Activated naive CD8-positive, alpha-beta T cell treated with anti-CD3 and anti-CD28 coated beads, Interleukin-2, amount 50 U/mL, for 16 hours (primary cell): Measurements from ENCODE around the gene KRT85.
"Not testable (repeated sequence)": the region's sequence is repeated elsewhere in the genome, so short reads cannot be mapped to it uniquely, and the experiment has no call there.

Experiments
- DNase-seq: peaks from one replicate; pipeline ENCODE4 v3.0.0-alpha.2; 2020; ENCODE audit warnings: low read depth, low spot score

The KRT85 gene

DNA sequence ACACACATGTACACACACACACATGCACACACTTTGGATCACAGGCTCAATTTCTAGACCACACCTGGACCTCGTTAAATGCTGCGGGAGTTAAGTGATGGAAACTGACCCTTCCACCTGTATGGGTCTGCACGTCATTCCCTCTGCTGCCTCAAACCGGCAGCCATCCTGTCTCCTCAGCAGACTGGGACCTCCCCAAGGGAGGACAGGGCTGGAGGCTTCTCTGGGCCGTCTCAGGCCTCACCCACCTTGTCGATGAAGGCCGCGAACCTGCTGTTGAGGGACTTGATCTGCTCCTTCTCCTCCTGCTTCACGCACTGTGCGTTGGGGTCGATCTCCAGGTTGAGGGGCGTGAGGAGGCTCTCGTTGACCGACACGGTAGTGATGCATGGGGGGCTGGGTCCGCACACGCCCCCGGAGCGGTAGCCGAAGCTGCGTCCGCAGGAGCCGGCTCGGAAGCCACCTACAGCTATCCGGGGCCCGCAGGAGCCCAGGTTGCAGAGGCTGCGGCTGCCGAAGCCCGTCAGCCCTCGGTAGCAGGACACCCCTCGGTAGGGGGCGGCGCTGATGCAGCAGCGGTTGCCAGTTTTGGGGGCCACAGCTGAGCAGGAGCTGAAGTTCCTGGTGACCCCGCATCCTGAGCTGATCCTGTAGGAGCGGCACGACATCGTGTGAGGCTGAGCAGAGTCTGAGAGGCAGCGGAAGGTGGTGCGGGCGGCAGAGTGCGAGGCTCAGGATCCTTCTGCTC lies at the start of gene KRT85:
Gene KRT85, minus strand, starts transcription at position 744 of the 748 bp plus-strand sequence. Its CDS starts 76 bp downstream, at position 668.
- no peak for DNase-seq

DNA sequence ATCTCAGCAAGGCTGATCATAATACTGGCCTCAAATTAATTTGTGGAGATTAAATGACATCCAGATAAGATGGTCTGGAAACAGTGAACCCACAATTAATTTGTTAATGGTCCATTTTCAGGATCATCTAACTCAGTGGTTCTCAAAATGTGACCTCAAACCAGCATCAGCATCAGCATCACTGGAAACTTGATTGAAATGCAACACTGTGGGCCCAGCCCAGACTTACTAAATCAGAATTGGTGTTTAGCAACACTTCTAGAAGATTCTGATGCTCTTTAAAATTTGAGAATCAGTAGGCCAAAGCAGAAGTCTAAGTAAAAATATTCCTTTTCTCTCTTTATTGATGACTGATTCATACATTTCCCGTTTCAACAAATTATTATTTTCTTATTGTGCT lies 49.5 kb upstream of the KRT85 start:
- no peak for DNase-seq

DNA sequence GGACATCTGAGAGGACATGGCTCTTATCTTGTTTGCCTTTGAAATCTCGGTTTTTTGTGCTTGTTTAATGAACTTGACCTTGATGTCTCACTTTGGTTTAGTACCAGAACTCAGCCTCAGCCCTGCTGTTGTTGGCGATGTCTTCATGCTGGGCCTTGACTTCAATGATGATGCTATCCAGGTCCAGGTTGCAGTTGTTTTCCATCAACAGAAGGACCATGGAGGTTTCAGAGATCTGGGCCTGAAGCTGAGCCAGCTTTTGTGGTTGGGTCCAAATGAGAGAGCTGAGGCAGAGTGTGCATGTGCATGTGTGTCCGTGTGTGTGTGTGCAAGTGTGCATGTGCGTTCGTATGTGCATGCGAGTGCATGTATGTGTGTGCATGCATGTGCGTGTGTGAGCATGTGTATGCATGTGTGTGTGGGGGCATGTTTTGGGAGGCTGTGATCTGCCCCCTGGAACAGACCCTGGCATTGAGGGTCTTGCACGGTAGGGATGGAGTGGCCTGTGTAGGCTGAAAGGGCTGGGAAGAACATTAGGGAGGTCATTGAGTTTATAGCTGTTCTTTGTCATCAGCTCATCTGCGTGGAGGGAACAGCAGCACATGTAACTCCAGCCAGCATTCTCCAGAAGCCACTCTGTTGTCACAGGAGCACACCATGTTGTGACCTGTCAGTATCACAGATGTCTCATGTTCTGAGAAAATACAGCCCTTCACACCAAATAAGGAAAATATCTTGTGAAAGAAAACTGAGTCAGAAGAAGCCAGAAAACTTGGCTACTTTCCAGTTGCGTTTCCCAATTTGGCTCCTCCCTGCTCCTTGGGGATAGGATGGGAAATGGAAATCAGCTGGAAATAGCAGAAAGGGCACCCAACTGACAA lies 48.8 kb upstream of the KRT85 start:
- no peak for DNase-seq

DNA sequence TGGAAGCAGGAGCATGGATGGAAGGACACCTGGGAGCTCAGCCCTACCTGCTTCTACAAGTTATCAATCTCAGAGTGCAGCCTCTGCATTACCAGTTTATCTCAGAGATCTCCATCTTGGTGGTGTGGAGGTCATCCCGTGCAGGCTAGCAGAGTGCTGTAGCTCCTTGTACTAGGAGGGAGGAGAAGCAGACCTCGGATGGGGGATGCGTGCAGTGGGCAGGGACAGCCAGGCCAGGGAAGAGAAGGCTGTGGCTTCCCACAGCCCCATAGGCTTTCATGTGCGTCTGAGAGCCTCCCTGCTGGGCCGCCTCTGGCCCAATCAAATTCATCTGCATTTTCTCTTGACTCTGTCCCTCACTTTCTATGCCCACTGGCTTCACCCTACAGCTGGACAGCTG lies 47.7 kb upstream of the KRT85 start:
- no peak for DNase-seq

DNA sequence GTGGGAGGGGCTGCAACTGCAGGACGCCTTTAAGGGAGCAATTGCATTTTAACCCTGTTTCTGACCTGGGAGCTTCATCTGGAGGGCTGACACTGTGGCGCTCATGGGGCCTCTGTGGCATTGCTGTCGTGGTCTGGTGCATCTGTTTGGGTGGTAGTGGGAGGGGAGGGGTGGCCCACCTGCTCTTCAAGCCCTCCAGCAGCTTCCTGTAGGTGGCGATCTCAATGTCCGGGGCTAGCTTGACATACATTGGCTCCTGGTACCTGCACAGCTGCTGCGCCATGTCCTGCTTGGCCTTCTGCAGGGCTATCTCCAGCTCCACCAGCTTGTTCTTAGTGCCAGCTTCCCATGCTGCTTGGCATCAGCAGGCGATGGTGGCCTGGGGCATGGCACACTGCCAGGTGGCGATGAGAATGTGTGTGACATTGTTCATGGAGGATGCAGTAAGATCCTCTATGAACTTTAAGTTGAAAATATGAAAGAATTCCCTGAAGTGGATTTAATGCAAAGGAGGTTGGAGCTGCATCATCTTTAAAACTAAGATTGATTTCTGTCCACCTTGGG lies 46.6 kb upstream of the KRT85 start:
- DNase-seq, result no peak

DNA sequence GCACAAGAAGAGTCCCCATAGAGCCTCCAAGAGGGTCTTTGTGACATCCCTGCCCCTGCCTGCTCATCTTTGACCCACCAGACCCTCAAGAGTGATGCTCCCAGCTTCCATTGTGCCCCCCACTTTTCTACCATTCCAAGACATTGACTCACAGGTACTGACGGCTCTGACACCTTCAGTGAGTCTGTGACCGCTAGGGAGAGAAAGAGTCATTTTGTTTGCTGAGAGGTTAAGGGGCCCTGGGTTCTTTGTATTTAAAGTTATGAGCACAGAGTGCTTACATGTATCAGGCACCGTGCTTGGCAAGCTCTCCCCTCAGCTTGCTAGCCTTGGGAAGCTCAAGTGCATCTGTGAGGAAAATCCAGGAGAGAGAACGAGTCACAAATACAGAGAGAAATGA lies 45.9 kb upstream of the KRT85 start:
- no peak for DNase-seq

DNA sequence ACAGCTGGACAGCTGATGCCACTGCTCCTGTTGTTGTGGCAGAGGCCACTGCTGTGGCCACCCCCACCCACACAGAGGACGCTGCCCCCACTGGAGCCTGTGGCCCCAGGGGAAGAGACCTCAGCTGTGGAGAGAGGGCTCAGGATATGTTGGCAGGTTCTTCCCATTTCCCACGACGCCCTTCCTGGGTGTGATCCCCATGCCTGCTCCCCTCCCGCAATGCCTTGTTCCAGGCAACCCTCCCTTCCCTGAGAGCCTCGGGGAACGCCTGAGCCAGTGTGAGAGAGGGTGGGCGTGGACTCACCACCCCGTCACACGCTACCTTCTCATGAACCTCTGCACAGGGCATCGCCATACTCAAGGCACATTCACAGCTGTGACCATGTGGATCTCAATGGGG lies 44.5 kb upstream of the KRT85 start:
- DNase-seq, result no peak

DNA sequence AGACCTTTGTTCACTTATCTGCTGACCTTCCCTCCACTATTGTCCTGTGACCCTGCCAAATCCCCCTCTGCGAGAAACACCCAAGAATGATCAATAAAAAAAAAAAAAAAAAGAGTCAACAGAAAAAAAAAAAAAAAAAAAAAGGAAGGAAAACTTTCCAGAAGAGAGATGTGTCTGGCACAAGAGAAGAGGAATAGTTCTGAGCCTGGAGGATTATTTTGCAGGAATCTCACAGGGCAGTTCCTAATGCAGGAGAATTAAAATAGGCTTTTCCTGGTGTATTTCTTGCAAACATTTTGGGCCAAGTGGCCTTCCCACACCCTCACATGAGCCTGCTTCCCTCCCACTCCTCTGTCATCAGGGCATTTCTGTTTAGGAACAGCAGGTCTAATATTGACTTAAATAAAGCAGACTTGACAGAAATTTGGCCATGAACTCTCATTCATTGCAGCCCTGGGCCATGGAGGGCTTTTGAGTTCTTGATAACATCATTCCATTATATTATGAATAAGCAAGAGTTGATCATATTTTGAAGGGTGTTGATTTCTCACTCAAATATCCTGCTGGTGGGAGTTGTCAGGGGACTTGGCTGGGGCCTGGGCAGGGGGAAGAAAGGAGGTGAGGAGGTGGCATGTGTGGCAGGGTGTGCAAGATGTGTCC lies 43.4 kb upstream of the KRT85 start:
- not testable (repeated sequence) for DNase-seq

DNA sequence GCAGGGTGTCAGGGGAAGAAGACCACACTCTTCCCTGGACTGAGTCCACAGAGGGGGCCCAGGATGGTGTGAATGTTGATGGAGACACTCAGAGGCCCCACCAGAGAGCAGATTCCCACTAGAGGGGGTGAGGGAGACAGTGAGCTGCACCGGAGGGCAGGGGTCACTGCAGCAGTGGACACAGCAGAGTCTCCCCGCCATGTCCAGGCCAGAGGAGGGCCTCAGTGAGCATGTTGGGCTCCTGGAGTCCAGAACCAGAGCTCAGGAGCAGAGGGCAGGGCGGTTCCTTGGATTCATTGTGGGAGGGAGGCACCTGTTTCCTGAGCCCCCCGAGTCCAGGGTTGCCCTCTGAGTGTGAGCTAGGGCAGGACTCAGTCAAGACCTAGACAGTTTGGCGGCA lies 40.6 kb upstream of the KRT85 start:
- no peak for DNase-seq

DNA sequence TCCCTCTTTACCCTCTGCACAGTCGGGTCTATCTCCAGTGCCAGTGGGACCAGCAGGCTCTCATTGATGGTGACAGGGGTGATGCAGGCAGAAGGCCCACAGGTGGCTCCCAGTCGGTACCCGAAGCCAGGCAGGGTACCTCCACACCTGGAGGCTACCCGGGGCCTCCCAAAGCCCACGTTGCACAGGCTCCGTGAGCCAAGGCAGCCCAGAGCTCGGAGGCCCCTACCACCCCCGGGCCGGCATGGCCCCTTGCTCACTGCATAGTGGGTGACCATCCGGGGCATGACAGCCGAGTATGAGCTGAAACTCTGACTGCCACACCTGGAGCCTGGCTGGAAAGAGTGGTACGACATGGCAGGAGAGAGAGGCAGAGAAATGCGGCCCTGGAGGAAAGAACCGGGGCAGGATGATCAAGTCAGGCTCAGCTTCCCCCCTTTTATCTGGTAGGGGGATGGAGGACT lies 38.7 kb upstream of the KRT85 start, which contains the start of gene KRT82:
Gene KRT82, minus strand, starts transcription at position 414 of the 464 bp plus-strand sequence. Its CDS starts 58 bp downstream, at position 356.
- no peak for DNase-seq

DNA sequence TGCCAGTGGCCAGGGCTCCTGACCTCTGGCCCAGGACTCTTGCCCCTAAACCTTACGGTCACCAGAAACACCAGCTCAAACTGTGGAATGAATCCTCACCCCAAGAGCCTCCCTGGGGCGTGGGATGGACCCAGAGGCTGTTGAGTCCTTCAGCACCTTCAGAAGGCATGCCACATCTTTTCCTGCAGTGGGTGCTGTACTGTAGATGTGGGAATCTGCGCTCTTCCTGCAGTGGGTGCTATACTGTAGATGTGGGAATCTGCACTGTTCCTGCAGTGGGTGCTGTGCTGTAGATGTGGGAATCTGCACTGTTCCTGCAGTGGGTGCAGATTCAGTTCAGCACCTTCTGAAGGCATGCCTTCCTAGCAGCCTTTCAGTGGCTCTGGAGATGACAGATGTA lies 37.7 kb upstream of the KRT85 start:
- no peak for DNase-seq

DNA sequence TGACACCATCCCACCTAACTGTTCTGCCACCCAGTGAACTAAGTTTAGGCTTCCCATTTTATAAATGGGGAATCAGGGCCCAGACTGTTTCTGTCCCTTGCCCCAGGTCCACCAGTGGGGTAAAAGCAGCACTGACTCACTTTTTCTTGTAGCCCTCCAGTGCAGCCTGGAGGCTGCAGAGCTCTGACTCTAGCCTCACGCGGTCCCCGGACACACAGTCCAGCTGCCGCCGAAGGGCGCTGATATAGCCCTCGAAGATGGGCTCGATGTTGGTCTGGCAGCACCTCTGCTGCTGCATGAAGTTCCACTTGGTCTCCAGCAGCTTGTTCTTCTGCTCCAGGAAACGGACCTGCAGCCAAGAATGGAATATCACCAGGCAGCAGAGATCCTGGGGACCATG lies 36.3 kb upstream of the KRT85 start:
- DNase-seq, result no peak

DNA sequence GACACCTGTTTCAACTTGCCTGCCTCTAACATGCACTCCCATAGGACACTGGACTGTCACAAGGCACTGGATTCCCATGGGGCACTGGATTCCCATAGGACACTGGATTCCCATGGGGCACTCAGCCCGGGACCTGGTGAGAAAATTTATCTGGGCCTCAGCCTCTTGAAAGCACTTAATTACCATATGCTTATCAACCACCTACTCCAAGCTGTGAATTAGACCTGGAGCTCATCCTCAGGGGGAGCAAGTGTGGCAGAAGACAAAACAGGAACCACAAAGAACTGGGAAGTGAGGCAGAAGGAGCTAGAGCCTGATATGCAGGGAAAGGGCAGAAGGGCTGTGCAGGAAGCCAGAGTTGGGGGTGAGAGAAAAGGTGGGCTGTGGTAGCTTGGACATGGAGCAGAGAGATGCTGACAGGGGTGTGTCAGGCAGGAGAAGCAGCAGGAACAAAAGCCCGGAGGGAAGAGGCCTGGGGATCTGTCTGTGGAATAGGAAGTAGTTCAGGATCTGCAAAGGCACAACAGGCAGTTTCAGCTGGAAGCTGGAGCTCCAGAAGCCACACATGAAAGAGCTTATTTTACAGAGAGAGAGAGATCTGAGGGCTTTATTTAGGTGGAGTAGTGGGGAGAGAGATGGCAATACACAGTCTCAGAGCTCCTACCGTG lies 35.7 kb upstream of the KRT85 start:
- DNase-seq, result no peak

DNA sequence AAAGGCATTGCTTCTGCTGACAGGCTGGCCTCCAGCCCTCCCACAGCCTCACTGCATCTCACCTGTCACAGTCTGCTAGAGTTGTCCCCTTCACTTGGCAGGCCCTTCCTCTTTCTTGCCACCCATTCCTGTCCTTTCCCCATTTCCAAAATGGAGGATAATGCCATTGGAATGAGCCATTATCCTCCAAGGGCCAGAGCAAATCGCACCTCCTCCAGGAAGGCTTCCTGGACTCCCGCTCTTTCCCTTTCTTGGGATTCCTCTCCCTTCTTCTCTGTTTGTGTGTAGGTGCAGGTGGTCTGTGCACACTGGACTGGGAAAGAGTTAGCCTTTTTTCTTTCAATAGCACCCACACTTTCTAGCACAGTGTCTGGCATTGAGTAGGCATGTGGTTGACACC lies 35.1 kb upstream of the KRT85 start:
- DNase-seq, result no peak

DNA sequence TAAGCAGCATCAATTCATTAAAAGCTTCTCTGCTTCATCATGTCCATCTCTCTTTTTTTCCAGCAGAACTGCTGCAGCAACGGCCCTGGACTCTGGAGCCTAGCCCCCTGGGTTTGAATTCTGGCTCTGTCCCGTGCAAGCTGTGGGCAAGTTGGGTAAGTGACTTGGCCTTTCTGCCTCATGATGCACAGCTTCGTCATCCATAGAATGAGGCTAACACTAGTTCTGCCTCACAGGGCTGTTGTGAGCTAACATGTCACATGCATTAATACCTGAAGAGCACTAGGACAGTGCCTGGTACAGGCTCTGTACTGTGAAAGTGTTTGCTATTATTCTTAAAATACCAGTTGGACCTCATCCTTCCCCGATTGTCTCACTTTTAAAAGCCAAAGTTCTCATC lies 34.6 kb upstream of the KRT85 start:
- DNase-seq, result no peak

DNA sequence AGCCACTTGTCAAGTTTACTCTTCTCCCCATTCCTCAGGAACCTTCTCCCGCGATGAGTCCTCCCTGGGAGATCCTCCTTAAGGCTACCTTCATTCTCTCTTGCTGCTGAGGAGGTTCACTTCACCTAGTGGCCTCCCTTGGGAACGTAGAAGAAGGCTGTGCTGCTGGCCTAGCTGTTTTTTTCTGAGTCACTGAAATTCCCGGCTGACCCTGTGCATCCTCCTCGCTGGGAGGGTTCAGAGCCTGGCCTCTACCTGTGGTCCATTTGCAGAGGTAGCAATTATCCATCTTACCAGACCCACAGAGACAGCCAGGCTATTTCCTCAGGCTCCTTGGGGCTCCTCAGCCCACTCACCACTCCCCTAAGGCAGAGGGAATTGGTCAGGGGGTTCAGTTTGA lies 34.2 kb upstream of the KRT85 start:
- no peak for DNase-seq

DNA sequence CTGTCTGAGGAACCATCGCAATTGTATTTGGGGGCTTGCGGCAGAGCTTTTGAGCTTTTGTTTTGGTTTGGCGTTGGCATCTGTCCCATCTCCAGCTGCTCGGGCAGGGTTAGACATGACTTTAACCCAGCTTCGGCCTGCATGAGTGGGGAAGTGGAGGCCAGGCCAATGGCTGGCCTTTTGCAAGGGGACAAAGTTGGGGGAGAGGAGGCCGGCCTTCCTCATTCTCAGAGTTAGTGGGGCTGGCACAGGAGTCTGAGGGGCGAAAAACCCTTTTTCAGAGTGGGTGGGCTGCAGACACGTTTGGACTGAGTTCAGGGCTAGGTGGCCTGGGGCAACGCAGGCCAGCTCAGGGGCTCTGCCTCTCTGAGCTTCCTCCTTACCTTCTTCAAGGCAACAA lies 33.6 kb upstream of the KRT85 start:
- DNase-seq, result no peak

DNA sequence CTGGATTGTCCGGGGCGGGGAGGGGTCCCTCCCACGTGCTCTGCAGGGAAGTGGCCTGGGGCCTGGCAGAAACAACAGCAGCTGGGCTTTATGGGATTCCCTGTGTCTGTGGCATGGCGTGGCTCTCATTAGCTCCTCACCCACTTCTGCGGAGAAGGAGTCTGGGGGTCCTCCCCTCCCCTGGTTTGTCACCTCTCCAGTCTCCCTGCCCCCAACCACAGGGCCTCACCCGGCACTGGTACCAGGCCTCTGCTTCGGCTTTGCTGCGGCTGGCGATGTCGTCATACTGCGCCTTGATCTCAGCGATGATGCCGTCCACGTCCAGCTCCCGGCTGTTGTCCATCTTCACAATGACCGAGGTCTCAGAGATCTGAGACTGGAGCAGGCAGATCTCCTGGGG lies 32.5 kb upstream of the KRT85 start:
- no peak for DNase-seq

DNA sequence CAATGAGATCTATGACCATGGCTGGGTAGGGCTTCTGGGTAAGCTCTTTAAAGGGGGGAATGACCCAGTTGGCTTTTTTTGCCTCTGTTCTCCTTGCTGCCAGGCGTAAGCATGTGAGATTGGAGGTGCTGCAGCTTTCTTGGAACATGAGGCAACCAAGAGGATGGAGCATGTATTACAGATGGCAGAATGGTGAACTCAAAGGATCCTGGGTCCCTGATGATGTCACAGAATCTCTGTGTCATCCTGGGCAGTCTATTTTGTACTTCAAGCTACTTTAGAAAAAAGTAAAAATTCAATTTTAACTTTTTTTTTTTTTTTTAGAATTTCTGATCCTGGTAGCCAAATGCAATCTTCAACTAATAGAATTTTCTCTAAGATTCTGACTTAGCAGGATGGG lies 30.9 kb upstream of the KRT85 start:
- no peak for DNase-seq

DNA sequence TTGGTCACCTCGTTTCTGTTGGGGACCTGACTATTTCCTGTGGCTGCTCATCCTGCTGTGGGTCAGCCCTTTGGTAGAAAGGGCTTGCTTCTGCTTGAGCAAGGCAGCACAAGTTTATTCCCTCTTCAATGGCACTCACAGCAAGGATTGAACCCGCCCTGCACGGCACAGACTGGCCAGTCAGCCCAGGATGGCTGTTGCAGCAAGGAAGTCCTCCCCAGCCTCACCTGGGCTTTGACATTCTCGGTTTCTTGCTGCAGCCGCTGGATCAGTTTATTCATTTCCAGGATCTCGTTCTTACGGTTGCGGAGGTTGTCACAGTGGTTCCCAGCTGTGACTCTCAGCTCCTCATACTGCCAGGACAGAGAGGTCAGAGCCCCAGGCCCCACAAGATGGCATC lies 29.4 kb upstream of the KRT85 start:
- DNase-seq, result no peak

DNA sequence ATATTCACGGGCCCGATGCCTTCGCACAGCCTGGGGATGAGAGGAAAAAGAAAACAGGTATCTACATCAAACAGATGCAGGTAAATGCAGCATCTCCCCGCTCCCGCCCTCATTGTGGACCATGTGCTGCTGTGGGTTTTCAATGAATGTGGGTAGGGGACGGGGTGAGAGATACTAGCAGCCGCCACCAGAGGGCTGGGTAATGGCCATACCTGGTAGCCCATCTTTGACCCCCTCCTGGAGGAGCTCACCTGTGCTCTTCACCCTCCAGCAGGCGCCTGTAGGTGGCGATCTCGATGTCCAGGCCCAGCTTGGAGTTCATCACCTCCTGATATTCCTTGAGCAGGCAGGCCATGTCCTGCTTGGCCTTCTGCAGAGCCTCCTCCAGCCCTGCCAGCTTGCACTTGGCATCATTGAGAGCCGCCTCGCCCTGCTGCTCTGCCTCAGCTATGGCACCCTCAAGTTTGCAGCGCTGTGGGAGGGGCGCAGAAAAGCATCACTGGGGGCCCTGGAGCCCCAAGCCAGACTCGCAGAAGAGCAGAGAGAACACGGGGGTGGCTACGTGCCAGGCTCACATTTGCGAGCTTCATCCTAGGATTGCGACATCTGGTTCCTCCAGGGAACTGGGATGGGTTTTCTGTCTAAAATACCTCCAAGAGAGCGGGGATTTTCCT lies 28.6 kb upstream of the KRT85 start:
- DNase-seq, result no peak
